Right atrium auricular region (tissue), 2 donors: ENCODE results near the gene ZNF506. TPM values are rescaled to one million over a fixed set of nuclear protein-coding genes. Genes with fewer than 3 reads are reported as not detected.

Experiments
- DNase-seq: peaks from one replicate; pipeline ENCODE4 v3.0.0-alpha.2; 2019; ENCODE audit warnings: low spot score
- H3K27ac ChIP-seq, 2 donors: fragments of 200-600 bp; sonication (generic); 1 replicate in 1 of 2; 2 replicates in 1 of 2; pipeline ENCODE4 v1.5.1; 2016 to 2019
- H3K27me3 ChIP-seq, 2 donors: fragments of 200-600 bp; sonication (generic); one replicate each; pipeline versions ENCODE4 v1.5.1 to v1.6.0; 2017 to 2019
- H3K36me3 ChIP-seq: fragments of 200-600 bp; sonication (generic); one replicate; pipeline ENCODE4 v1.5.1; 2016
- H3K4me1 ChIP-seq, 2 donors: fragments of 200-600 bp; sonication (generic); one replicate each; pipeline versions ENCODE4 v1.5.1 to v1.6.0; 2017 to 2019
- H3K4me3 ChIP-seq, 2 donors: fragments of 200-600 bp; sonication (generic); 1 replicate in 1 of 2; 2 replicates in 1 of 2; pipeline ENCODE4 v1.5.1; 2017 to 2019; ENCODE audit warnings: mild to moderate bottlenecking in 1 of 2, moderate library complexity in 1 of 2
- H3K9me3 ChIP-seq, 2 donors: fragments of 200-600 bp; sonication (generic); one replicate each; pipeline ENCODE4 v1.5.1; 2019
- CTCF ChIP-seq, 2 donors: fragments of 200-600 bp; sonication (generic); IDR thresholded peaks; one replicate each; pipeline ENCODE4 v1.5.1; 2019; ENCODE audit warnings: antibody characterized with exemption in 2 of 2
- total RNA-seq, 2 donors: library from RNA; depleted of rRNA; stranded (reverse); fragments of >200 nt; gene quantifications; one replicate each; pipeline ENCODE4 v1.1.0, GENCODE V29; 2016

Gene ZNF506
- total RNA-seq, 2 donors from 2014 or later, result 14.2 to 18.2 TPM

- H3K4me1 ChIP-seq, result no peaks in the 10 kb centered on the region
- no peaks in the 10 kb centered on the region for H3K36me3 ChIP-seq
- H3K9me3 ChIP-seq, result no peaks in the 10 kb centered on the region
- no peak for DNase-seq
- TF ChIP-seq CTCF (IDR thresholded peaks at IDR 0.05), result no peak
- no peak overlapping the region for H3K27ac ChIP-seq
- H3K27me3 ChIP-seq, result no peaks in the 10 kb centered on the region
- H3K4me3 ChIP-seq, result no peak overlapping the region
These were observed 78.4 kb downstream of the ZNF506 start for GRCh38 chr19:19743176-19743575.

- H3K4me3 ChIP-seq, result no peak overlapping the region
- no peaks in the 10 kb centered on the region for H3K27me3 ChIP-seq
- no peak overlapping the region for H3K27ac ChIP-seq
- TF ChIP-seq CTCF (IDR thresholded peaks at IDR 0.05), result no peak
- H3K4me1 ChIP-seq, result no peaks in the 10 kb centered on the region
- DNase-seq, result no peak
- no peaks in the 10 kb centered on the region for H3K9me3 ChIP-seq
- H3K36me3 ChIP-seq, result no peaks in the 10 kb centered on the region
These were observed 78.8 kb downstream of the ZNF506 start for GRCh38 chr19:19742773-19743172.

Other genes with a start within 250 kb of the ZNF506 start
- not detected for gene PBX4, start 203.1 kb downstream of the ZNF506 start, total RNA-seq
- gene LPAR2, start 193.5 kb downstream of the ZNF506 start, total RNA-seq, result 1 to 10 TPM in 1 of 2 donors, under 1 TPM in 1; 0.89 to 3.1 TPM
- 1 to 10 TPM; 2.3 to 4.9 TPM for gene GMIP, start 178.1 kb downstream of the ZNF506 start, total RNA-seq
- 10 to 100 TPM; 23.6 to 62.1 TPM for gene ATP13A1, start 158.1 kb downstream of the ZNF506 start, total RNA-seq
- gene ZNF101, start 152.9 kb downstream of the ZNF506 start, total RNA-seq, result 1 to 10 TPM; 3.0 to 3.4 TPM
- gene ZNF14, start 88.6 kb downstream of the ZNF506 start, total RNA-seq, result 1 to 10 TPM; 2.8 to 4.6 TPM
- 1 to 10 TPM; 5.0 to 6.6 TPM for gene ZNF253, start 44.1 kb upstream of the ZNF506 start, total RNA-seq
- 1 to 10 TPM; 1.7 to 4.0 TPM for gene ZNF93, start 79.2 kb upstream of the ZNF506 start, total RNA-seq
- gene ZNF682, start 217.8 kb upstream of the ZNF506 start, total RNA-seq, result 1 to 10 TPM; 1.4 to 4.4 TPM